Breast epithelium (tissue), 4 donors: Measurements from ENCODE around the gene CCDC83. TPM values are rescaled to one million over a fixed set of nuclear protein-coding genes. Genes with fewer than 3 reads are reported as not detected.

Source experiments
- DNase-seq, 2 donors: peaks; one replicate each; pipeline ENCODE4 v3.0.0-alpha.2; 2019; ENCODE audit warnings: low spot score in 2 of 2
- H3K27ac ChIP-seq, 2 donors: fragments of 200-600 bp; sonication (generic) in 1 of 2; one replicate each; pipeline ENCODE4 v1.5.1; 2016 to 2019; ENCODE audit warnings: mild to moderate bottlenecking in 1 of 2
- H3K27me3 ChIP-seq, 2 donors: fragments of 200-600 bp; sonication (generic) in 1 of 2; one replicate each; pipeline versions ENCODE4 v1.5.1 to v1.6.0; 2017 to 2019; ENCODE audit warnings: control low read depth in 1 of 2, mild to moderate bottlenecking in 1 of 2
- H3K36me3 ChIP-seq: fragments of 200-600 bp; one replicate; pipeline ENCODE4 v1.5.1; 2019
- H3K4me1 ChIP-seq, 2 donors: fragments of 200-600 bp; sonication (generic); one replicate each; pipeline ENCODE4 v1.5.1; 2016 to 2019; ENCODE audit warnings: control low read depth in 1 of 2
- H3K4me3 ChIP-seq, 3 donors: fragments of 200-600 bp; sonication (generic); 1 replicate in 2 of 3; 2 replicates in 1 of 3; pipeline ENCODE4 v1.5.1; 2016 to 2019; ENCODE audit warnings: mild to moderate bottlenecking in 3 of 3, moderate library complexity in 2 of 3
- H3K9me3 ChIP-seq, 2 donors: fragments of 200-600 bp; sonication (generic) in 1 of 2; one replicate each; pipeline ENCODE4 v1.5.1; 2016 to 2019; ENCODE audit warnings: control low read depth in 1 of 2
- POLR2A ChIP-seq: fragments of 450-650 bp; IDR thresholded peaks from one replicate; pipeline ENCODE4 v1.6.1; 2016; ENCODE audit warnings: antibody characterized with exemption, mild to moderate bottlenecking, moderate library complexity
- POLR2AphosphoS5 ChIP-seq, 3 donors: sonication (generic); formaldehyde crosslinking; IDR thresholded peaks; one replicate each; pipeline ENCODE4 v1.6.1; 2017; ENCODE audit warnings: antibody characterized with exemption in 3 of 3
- intact Hi-C: fragments of 100-400 bp; cut with DNase I; formaldehyde crosslinking; loops from one replicate; pipeline ENCODE4 v1.15.1; 2023; ENCODE audit warnings: low total_unique reads
- total RNA-seq, 3 donors: library from RNA; depleted of rRNA; stranded (reverse); fragments of >200 nt; gene quantifications; one replicate each; pipeline ENCODE4 v1.1.0, GENCODE V29; 2016
- TF ChIP-seq, protein P1 (sequence below), 3 donors: fragments of 450-650 bp; IDR thresholded peaks; one replicate each; pipeline ENCODE4 v1.5.1; 2016 to 2017; ENCODE audit warnings: antibody characterized with exemption in 3 of 3, mild to moderate bottlenecking in 3 of 3, moderate library complexity in 3 of 3

CCDC83 gene
- total RNA-seq, 3 donors from 2014 or later: 0.33 TPM; not detected in 2

GRCh38 chr11:85930879-85931366 lies 75.7 kb downstream of the CCDC83 start:
- no peaks in the 10 kb centered on the region for H3K4me1 ChIP-seq
- no peaks in the 10 kb centered on the region for H3K27me3 ChIP-seq
- H3K4me3 ChIP-seq: no peak overlapping the region
- H3K9me3 ChIP-seq: no peaks in the 10 kb centered on the region
- no peak overlapping the region for H3K27ac ChIP-seq
- intact Hi-C loops: no loop called here
- no peaks in the 10 kb centered on the region for H3K36me3 ChIP-seq
- TF ChIP-seq POLR2AphosphoS5 (IDR thresholded peaks at IDR 0.05) (no peak), POLR2A (no peak)
- TF ChIP-seq, protein P1, sequence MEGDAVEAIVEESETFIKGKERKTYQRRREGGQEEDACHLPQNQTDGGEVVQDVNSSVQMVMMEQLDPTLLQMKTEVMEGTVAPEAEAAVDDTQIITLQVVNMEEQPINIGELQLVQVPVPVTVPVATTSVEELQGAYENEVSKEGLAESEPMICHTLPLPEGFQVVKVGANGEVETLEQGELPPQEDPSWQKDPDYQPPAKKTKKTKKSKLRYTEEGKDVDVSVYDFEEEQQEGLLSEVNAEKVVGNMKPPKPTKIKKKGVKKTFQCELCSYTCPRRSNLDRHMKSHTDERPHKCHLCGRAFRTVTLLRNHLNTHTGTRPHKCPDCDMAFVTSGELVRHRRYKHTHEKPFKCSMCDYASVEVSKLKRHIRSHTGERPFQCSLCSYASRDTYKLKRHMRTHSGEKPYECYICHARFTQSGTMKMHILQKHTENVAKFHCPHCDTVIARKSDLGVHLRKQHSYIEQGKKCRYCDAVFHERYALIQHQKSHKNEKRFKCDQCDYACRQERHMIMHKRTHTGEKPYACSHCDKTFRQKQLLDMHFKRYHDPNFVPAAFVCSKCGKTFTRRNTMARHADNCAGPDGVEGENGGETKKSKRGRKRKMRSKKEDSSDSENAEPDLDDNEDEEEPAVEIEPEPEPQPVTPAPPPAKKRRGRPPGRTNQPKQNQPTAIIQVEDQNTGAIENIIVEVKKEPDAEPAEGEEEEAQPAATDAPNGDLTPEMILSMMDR (IDR thresholded peaks at IDR 0.05): no peak
- no peak for DNase-seq

DNA sequence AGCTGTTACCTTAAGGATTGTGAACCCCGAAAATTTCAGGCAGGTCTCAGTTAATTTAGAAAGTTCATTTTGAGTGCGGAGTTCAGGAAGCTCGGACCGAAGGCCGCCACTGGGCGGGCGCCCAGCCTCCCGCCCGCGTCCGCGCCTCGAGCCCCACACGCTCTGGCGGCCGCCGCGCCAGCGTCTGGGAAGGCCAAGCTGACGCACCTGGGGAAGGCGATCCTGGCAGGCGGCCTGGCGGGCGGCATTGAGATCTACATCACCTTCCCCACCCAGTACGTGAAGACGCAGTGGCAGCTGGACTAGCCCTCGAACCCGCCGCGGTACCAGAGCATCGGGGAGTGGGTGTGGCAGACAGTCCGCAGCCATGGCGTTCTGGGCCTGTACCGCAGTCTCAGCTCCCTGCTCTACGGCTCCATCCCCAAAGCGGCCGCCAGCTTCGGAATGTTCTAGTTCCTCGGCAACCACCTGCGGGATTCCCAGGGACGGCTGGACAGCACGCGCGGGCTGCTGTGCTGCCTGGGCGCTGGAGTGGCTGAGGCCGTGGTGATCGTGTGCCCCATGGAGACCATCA lies 79.5 kb downstream of the CCDC83 start:
- no peak for TF ChIP-seq POLR2AphosphoS5 (IDR thresholded peaks at IDR 0.05)
- no peak for TF ChIP-seq POLR2A
- TF ChIP-seq, protein P1 (IDR thresholded peaks at IDR 0.05): no peak
- H3K4me3 ChIP-seq: peak overlapping the region in 2 of 3 donors; percentile 15 to 30
- no peaks in the 10 kb centered on the region for H3K27me3 ChIP-seq
- intact Hi-C loops: no loop called here
- no peak for DNase-seq
- H3K4me1 ChIP-seq: no peaks in the 10 kb centered on the region
- H3K9me3 ChIP-seq: no peaks in the 10 kb centered on the region
- no peak overlapping the region for H3K27ac ChIP-seq
- no peaks in the 10 kb centered on the region for H3K36me3 ChIP-seq

- no peaks in the 10 kb centered on the region for H3K36me3 ChIP-seq
- H3K4me1 ChIP-seq: no peaks in the 10 kb centered on the region
- H3K27me3 ChIP-seq: no peaks in the 10 kb centered on the region
- H3K27ac ChIP-seq: no peak overlapping the region
- DNase-seq: no peak
- no peaks in the 10 kb centered on the region for H3K9me3 ChIP-seq
- H3K4me3 ChIP-seq: no peak overlapping the region
- TF ChIP-seq, protein P1 (IDR thresholded peaks at IDR 0.05): no peak
- TF ChIP-seq POLR2A: no peak
- TF ChIP-seq POLR2AphosphoS5 (IDR thresholded peaks at IDR 0.05): no peak
- intact Hi-C loops: no loop called here
Observed at GRCh38 chr11:85935751-85936150, 80.6 kb downstream of the CCDC83 start.

GRCh38 chr11:85937835-85938234 lies 82.7 kb downstream of the CCDC83 start:
- TF ChIP-seq, protein P1 (IDR thresholded peaks at IDR 0.05): no peak
- TF ChIP-seq POLR2AphosphoS5 (IDR thresholded peaks at IDR 0.05) (no peak), POLR2A (no peak)
- H3K27ac ChIP-seq: no peak overlapping the region
- intact Hi-C loops: no loop called here
- no peaks in the 10 kb centered on the region for H3K27me3 ChIP-seq
- no peaks in the 10 kb centered on the region for H3K9me3 ChIP-seq
- no peak for DNase-seq
- H3K4me3 ChIP-seq: no peak overlapping the region
- no peaks in the 10 kb centered on the region for H3K4me1 ChIP-seq
- H3K36me3 ChIP-seq: no peaks in the 10 kb centered on the region

DNA sequence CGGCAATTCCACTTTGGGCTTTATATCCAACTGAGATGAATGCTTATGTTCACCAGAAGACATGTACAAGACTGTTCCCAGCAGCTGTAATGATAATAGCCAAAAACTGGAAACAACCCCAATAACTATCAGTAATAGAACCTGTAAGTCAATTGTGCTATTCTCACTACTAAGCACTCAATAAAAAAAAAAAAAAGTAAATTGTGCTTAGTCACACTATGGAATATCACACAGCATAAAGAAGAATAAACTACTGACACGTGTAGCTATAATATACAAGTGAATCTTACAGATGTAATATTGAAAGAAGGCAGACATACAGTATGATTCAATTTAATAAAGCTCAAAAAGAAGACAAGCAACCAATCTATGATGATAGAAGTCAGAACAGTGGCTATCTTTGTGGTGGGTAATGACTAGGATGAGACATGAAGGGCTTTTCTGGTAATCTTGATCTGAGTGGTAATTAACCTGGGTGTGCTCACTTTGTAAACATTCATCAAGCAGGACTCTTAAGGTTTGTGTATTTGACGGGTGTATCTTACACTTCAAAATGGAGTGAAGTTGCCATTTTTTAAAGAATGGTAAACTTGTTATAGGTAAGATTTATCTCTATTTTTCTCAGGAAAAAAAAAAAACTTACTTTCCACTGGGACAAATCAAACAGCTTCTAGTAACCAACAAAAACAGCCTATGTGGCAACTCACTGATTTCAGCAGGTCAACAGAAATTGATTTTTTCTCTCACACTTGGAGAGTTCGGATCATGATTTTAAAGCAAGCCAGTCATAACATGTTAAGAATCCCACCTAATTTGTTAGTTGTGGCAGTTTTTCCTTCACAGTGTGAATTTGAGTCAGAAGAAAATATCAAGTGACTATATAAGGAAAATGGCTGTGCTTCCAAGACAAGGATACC lies 84.2 kb downstream of the CCDC83 start:
- no peak overlapping the region for H3K27ac ChIP-seq
- H3K27me3 ChIP-seq: no peaks in the 10 kb centered on the region
- intact Hi-C loops: no loop called here
- no peaks in the 10 kb centered on the region for H3K9me3 ChIP-seq
- H3K36me3 ChIP-seq: no peaks in the 10 kb centered on the region
- no peak overlapping the region for H3K4me3 ChIP-seq
- TF ChIP-seq POLR2AphosphoS5 (IDR thresholded peaks at IDR 0.05): no peak
- TF ChIP-seq, protein P1 (IDR thresholded peaks at IDR 0.05): no peak
- TF ChIP-seq POLR2A: no peak
- no peaks in the 10 kb centered on the region for H3K4me1 ChIP-seq
- DNase-seq: no peak
